ENCODE results near the gene FTO.

FTO gene

GRCh38 chr16:54063279-54063773 lies 359.4 kb downstream of the FTO start:
- DNase-seq = no peak

- DNase-seq = no peak
These were observed 362.6 kb downstream of the FTO start for GRCh38 chr16:54066451-54067105.

DNA sequence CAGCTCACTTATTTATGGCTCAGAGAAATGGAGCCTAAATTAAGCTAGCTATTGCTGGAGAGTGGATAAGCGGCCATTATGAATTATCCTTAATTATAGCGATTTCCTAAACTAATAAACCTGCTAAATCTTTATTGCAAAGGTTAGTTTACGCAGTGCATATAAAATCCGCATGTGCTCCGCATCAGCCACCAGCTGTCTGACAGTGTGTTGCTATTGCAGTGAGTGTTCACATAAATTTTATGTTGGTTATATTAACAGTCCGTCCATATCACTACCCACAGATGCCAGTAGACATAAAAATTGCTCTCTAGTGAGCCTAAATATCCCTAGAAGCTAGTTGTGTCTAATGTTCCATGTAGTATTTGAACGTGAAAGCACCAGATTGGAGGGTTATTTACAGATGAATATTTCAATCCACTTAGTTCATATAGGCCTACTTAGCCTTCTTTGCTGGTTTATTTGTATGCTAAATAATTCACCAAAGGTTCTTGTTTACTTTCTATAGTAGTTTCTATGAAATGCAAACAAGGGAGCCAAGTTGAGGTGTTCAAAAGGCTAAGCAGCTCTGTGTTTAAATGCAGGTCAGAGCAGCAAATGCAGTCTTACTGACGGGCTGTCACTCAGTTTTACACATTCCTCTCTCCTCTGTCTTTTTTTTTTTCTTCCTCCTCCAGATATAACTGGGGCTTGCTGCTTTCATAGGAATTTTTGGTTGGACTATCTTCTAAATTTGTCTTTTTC lies 363.5 kb downstream of the FTO start:
- DNase-seq = no peak

DNA sequence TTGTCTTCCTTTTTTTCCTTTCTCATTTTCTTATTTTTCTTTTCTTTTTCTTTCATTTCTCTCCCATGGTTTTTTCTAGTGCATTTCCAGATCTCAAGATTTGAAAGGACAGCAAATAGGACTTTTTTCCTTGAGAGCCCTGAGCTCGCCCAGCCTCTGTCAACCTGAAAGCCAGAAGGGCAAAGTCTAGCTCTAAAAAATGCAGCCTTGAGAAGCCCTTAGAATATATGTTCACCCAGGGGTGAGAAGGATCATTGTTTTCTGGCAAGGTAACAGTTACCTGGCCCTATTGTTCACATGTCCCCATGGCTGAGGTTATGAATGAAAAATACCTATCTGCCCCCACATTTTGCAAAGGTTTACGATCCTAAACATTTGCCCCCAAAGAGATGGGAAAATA lies 364.3 kb downstream of the FTO start:
- no peak for DNase-seq

DNA sequence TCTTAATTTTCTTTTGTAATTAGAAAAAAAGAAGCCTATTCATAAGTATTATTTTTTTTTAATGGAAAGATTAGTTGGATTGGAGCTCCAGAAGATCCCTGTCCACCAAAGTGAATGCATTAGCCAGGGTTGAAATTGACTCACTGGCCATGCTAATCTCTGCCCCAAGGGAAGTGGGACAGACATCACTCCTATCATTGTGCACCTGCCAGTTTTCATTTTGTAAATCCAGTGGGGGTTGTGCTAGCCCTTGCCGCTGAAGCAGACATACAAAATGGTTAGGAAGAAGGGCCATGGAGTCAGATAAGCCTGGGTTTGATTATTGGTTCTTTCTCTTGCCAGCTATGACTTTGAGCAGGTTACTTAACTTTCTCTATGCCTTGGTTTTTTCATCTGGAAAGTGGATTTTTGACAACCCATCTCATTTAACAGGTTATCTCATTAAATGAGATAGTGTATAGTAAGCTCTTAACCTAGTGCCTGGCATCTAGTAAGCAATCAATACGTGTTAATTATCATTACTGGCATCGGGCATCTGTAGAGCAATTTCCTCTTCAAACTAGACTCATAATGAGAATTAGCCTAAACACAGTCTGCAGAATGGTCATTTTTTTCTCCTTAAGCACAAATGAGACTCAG lies 365.8 kb downstream of the FTO start:
- DNase-seq = no peak

DNA sequence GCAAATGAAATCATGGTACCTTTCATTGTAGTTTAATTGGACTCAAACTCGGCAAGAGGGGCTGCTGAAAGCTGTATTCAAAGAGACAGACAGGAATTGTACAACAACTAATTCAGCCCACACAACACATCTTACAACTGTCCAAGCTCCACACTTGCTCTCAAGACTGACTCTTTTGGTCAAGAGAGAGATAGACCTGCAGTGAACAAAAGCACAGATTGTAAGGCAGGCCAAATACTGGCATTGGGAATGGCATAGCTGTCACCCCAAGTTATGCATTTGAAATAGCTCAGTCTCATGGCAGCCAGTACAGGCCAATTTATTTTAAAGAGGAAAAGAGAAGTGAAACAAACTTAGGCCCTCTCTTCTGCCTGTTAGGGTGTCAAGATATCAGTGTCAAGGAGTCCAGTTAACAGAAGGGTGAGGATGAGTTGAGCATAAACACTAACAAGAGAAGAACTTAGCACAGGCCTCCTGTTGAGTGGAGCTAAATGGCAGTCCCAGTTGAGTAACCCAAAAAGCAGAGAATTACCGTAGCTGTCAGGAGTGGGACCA lies 366.9 kb downstream of the FTO start:
- DNase-seq = no peak

DNA sequence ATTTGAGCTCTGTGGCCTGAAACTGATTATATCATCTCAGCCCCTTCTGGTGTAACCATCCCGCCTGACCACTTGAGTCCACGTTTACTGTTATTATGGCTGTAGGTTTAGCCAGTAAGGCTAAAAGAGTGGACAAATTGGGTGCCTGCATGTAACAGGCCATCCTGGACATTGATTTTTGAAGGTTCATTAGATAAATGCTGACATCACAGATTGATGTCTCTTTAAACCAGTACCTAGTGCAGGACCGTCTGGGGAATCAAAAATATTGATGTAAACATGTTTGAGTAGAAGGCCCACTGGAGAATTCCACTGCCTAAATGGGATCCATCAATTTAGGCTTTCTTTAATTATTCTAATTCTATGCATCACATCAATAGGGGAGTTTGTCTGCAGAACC lies 367.6 kb downstream of the FTO start:
- no peak for DNase-seq

- no peak for DNase-seq
These were observed 368.3 kb downstream of the FTO start for GRCh38 chr16:54072237-54072636.

DNA sequence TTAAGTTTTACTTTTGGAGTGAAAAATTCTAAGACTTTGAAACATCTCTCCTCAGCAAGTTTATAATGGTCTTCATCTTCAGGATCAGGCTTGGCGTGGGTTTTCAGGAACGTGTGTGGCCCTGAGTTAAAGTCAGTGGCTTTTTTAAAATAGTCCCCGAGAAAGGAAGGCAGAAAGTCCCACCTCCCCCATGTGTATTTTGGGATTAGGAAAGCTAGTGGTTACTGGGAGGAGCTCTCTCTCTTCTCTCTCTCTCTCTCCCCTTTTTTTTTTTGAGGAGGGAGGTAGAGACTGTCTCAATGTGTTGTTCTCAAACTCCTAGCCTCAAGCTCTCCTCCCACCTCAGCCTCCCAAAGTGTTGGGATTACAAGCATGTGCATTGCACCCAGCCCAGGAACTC lies 369.4 kb downstream of the FTO start:
- no peak for DNase-seq

- no peak for DNase-seq
These were observed 371.5 kb downstream of the FTO start for GRCh38 chr16:54075446-54075845.

DNA sequence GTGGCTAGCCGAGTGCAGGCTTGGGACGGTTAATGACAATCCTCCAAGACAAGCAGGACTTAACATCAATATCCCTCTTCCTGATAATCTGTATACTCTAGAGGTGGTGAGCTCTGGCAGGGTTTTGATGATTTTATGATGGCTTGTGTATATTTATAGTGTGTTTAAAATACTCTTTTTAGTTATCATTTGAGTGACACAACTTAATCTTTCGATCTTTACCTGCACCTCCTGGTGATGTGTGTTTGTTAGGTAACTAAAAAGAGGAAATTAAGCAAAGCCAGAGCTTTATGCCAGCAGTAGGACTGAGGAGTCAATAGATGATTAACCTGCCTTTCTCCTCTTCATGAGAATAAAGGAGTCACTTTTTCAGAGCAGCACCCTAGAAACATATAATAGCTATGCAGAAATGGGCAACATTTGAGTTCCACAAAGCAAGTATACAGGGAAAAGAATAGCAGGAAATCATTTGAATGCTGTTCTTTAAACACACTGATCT lies 372.1 kb downstream of the FTO start:
- no peak for DNase-seq

DNA sequence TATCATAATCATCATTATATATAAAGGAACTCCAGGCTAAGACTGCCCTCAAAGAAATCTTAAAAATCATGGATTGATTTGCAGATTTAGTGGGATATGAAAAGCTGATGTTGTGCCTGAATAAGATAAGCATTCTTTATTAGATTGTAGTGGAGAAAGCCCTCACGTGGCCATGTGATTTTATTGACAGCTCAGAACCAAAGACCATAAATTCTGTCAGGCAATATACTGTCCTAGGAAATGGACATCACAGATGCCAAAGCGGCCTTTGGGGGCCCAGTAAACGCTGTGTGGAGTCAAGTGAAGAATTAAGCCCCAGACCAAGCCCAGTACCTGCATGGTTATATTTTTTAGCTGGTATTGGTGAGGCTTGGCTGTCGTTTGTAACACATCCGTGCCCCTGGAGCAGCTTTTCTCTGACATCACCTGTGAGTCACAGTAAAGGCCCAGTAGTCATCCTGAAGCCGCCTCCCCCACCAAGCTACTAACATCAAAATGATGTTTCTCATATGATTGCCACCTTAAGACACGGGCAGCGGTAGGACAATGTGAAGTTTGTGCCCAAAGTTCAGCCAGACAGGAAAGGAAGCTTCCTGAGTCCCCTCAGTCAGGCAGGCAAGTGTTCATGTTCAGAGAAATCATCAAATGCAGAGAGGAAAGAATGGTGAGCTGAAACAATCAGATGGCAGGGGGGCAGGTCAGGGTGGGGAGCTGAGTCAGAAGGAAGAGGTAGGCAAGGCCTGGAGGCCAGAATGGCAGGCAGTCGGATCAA lies 373.3 kb downstream of the FTO start:
- no peak for DNase-seq

DNA sequence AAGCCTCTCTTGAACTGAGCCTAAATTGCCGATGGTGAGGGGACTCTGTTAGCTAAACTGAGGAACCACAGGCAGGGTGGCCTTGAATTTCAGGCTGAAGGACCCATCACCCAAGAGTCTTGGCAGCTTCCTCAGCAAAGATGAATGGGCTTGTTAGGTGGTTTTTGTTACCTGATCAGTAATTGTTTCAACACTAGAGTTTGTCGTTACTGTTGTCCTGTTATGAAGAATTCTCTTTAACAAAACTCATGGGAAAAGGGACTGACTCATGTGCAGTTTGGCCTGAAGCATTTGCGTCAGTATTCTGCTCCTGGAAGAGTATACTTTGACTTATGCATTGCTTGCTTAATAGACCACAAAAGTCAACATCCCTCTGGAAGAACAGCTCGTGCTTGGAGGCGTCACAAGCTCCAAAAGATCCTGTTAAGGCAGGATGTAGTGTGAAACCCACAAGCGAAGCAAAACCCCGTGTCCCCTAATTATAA lies 376.6 kb downstream of the FTO start:
- no peak for DNase-seq

- DNase-seq = no peak
These were observed 382.8 kb downstream of the FTO start for GRCh38 chr16:54086791-54087190.

DNA sequence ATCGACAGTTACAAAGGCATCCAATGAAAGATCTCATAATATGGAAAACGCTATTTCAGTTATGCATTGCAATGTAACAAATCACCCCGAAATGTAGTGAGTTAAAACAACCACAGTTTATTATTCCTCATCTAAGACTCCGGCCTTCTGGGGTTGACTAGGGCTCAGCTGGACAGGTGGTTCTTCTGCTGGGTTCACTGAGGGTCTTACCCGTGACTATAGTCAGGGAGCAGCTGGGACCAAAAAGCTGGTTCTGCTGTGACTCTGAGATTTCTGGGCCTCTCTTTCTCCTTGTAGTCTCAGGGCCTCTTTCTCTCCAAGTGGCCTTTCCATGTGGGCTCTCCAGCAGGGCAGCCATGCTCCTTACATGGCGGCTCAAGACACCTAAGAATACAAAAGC lies 386.6 kb downstream of the FTO start:
- DNase-seq = no peak

- DNase-seq = no peak
These were observed 389.3 kb downstream of the FTO start for GRCh38 chr16:54093281-54093680.

DNA sequence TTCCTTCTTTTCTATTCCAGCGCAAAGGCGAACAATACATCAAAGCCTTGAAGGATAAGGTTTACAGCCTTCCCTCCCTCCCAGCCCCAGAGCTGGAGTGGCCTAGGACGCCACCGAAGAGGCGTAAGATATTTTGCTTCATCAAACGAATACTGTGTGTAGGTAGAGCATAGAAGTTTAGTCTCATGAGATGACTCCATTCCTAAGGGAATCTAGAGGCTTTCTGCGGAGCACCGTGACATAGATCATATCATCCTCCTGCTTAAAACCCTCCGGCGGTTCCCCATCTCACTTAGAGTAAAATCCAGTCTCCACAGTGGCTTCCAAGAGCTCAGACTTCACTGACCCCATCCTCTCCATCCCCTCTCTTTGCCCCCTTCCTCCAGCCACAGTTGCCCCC lies 390.7 kb downstream of the FTO start:
- no peak for DNase-seq

DNA sequence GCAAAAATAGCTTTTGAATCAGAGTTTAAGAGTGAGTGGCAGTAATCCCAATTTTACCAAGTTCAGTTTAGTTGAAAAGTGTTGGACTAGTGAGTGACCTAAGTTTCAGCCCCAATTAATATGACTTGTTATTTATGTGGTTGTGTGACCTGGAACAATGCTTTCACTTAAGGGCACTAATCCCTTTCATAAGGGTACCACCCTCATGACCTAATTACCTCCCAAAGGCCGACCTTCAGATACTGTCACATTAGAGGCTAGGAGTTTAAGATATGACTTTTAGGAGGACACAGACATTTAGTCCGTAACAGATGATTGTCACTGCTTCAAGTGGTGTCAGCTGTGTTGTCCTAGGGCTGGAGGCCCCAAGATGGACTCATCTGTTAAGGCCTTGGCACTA lies 392.7 kb downstream of the FTO start:
- no peak for DNase-seq

DNA sequence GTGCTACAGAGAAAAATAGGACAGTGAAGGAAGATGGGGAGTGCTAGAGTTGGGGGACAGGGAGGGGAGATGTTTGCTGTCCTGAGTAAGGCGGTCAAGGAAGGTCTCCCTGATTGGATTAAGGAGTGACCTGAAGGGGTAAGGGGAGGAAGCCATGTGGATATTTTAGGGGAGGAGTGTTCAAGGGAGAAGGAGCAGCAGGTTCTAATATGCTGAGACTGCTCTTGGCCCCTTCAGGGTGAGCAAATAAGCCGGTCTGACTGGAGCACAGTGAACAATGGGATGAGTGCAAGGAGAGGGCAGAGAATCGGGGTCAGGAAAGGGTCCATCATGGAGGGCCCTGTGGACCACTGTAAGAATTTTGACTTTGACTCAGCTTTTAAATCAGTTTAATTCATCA lies 393.8 kb downstream of the FTO start:
- no peak for DNase-seq

DNA sequence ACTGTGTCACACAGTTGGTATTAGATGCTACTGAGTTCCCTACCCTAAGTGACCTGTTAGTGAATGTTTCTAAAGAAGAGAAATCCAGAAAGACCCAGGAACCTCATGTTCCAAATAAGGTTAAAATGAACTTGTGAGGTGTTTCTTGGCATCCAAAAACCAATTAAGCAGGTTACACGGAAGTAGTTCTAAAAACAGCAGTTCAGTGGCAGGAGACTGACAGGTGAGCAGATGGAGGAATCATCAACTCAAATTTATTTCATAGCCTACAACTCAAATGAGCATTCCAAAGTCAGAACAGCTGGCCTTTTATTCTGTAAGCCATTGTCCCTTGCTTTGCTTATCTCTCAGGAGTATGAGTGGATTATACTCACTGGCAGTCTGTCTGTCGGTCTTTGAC lies 394.3 kb downstream of the FTO start:
- DNase-seq = no peak

GRCh38 chr16:54099627-54100026 lies 395.7 kb downstream of the FTO start:
- no peak for DNase-seq
